Nephron (organoid): ENCODE measurements around the gene C17orf100.

Source experiments
- H3K27ac Mint-ChIP-seq, 3 experiments: 2 replicates each; pipeline ENCODE4 v1.8.0; 2020; ENCODE audit warnings: mixed read lengths in 3 of 3, mild to moderate bottlenecking in 2 of 3, moderate library complexity in 1 of 3
- H3K27me3 Mint-ChIP-seq: 2 replicates; pipeline ENCODE4 v1.8.0; 2021; ENCODE audit warnings: low read depth, mild to moderate bottlenecking, moderate library complexity, mixed read lengths
- H3K36me3 Mint-ChIP-seq: 2 replicates; pipeline ENCODE4 v1.8.0; 2020; ENCODE audit warnings: low read depth, mixed read lengths
- H3K4me1 Mint-ChIP-seq: 2 replicates; pipeline ENCODE4 v1.8.0; 2020; ENCODE audit warnings: mixed read lengths
- H3K4me3 Mint-ChIP-seq, 3 experiments: 2 replicates each; pipeline ENCODE4 v1.8.0; 2020; ENCODE audit warnings: mild to moderate bottlenecking in 3 of 3, mixed read lengths in 3 of 3, moderate library complexity in 2 of 3
- H3K9me3 Mint-ChIP-seq: 2 replicates; pipeline ENCODE4 v1.8.0; 2020; ENCODE audit warnings: mixed read lengths
- TF ChIP-seq, protein P1 (sequence below), 3 experiments: fragments of 200-600 bp; sonication (generic); IDR thresholded peaks; one replicate each; pipeline ENCODE4 v1.5.0; 2021; ENCODE audit warnings: antibody characterized with exemption in 3 of 3; ENCODE audit not compliant: unreplicated experiment in 3 of 3

C17orf100 gene

DNA sequence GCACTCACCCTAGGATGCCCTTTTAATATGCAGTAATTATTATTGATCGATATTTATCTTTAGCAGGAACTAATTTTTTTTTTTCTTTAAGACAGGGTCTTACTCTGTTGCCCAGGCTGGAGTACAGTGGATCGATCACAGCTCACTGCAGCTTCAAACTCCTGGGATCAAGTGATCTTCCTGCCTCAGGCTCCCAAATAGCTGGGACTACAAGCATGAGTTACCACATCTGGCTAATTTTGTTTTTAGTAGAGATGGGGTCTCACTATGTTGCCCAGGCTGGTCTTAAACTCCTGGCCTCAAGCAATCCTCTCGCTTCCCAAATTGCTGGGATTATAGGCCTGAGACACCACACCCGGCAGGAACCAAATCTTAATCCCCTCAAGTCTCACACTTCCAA, 40.3 kb upstream of the C17orf100 start:
- TF ChIP-seq, protein P1, sequence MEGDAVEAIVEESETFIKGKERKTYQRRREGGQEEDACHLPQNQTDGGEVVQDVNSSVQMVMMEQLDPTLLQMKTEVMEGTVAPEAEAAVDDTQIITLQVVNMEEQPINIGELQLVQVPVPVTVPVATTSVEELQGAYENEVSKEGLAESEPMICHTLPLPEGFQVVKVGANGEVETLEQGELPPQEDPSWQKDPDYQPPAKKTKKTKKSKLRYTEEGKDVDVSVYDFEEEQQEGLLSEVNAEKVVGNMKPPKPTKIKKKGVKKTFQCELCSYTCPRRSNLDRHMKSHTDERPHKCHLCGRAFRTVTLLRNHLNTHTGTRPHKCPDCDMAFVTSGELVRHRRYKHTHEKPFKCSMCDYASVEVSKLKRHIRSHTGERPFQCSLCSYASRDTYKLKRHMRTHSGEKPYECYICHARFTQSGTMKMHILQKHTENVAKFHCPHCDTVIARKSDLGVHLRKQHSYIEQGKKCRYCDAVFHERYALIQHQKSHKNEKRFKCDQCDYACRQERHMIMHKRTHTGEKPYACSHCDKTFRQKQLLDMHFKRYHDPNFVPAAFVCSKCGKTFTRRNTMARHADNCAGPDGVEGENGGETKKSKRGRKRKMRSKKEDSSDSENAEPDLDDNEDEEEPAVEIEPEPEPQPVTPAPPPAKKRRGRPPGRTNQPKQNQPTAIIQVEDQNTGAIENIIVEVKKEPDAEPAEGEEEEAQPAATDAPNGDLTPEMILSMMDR (IDR thresholded peaks at IDR 0.05; ENCODE audit: unreplicated experiment in 3 of 3) = no peak
- H3K36me3 Mint-ChIP-seq = peaks cover 70% of the 10 kb centered on the region
- H3K4me3 Mint-ChIP-seq = no peak overlapping the region
- no peaks in the 10 kb centered on the region for H3K4me1 Mint-ChIP-seq
- H3K9me3 Mint-ChIP-seq = no peaks in the 10 kb centered on the region
- H3K27ac Mint-ChIP-seq = no peak overlapping the region
- H3K27me3 Mint-ChIP-seq = no peaks in the 10 kb centered on the region

DNA sequence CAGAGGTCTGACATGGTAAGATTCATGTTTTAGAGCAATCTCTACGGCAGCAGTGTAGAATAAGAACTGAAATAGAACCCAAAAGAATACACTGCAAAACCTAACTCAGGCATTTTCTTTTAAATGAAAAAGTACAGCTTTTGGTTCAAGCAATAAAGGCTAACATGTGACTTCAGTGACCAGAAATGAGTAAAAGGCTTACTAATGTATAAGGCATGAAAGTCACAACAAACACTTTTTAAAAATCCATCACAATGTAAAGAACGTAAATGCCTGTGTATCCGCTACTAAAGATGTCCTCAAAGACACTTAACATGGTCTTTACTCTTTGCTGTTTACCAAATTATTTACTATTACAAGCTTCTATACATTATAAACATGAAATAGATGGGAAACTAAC, 27.6 kb upstream of the C17orf100 start:
- Mint-ChIP-seq H3K27me3 (no peaks in the 10 kb centered on the region), H3K4me3 (no peak overlapping the region), H3K27ac (no peak overlapping the region), H3K4me1 (no peaks in the 10 kb centered on the region), H3K9me3 (no peaks in the 10 kb centered on the region), H3K36me3 (peaks cover 68% of the 10 kb centered on the region)
- TF ChIP-seq, protein P1 (IDR thresholded peaks at IDR 0.05; ENCODE audit: unreplicated experiment in 3 of 3) = no peak

DNA sequence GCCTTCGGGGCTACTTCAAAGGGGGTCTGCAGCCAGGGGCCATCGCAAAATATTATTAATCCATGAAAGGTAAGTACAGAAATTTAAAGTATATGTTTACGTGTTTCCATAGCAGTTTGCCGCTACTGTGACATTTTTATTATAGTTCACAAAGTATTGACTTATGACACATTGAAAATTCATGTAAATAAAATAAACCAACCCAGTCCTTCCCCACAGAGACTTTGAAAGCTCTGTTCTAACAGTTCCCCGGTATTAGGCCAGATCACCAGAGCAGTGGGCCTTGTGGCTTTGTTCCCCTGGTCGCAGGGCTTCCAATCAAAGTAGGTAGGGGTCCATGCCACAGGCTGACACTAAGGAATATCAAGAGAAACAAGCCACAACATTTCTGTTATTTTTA, 24.9 kb upstream of the C17orf100 start:
- H3K9me3 Mint-ChIP-seq = no peaks in the 10 kb centered on the region
- H3K36me3 Mint-ChIP-seq = peaks cover 67% of the 10 kb centered on the region
- no peaks in the 10 kb centered on the region for H3K27me3 Mint-ChIP-seq

DNA sequence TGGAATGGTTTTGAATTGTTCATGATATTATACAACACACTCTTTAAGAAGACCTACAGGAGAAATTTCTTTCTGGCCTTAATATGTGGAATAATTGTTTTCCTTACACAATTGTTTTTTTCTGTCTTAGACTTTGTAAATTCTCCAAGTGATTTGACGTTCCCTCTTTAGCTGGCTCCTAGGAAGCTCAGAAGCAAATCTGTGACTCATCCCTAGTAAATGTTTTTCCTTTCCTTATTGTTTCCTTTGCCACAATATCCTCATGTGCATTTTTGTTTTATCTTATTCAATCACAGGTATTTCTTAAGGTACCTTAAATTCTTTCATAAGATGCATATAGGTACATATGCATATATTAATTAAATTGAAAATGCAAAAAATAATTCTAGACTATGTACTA, 24.5 kb upstream of the C17orf100 start:
- H3K27me3 Mint-ChIP-seq = no peaks in the 10 kb centered on the region
- H3K36me3 Mint-ChIP-seq = peaks cover 68% of the 10 kb centered on the region
- H3K4me1 Mint-ChIP-seq = no peaks in the 10 kb centered on the region
- H3K9me3 Mint-ChIP-seq = no peaks in the 10 kb centered on the region
- TF ChIP-seq, protein P1 (IDR thresholded peaks at IDR 0.05; ENCODE audit: unreplicated experiment in 3 of 3) = no peak
- H3K4me3 Mint-ChIP-seq = no peak overlapping the region
- H3K27ac Mint-ChIP-seq = no peak overlapping the region

More for the DNA sequence above, 24.9 kb upstream of the C17orf100 start:
- no peaks in the 10 kb centered on the region for H3K4me1 Mint-ChIP-seq
- no peak overlapping the region for H3K4me3 Mint-ChIP-seq
- TF ChIP-seq, protein P1 (IDR thresholded peaks at IDR 0.05; ENCODE audit: unreplicated experiment in 3 of 3) = no peak
- no peak overlapping the region for H3K27ac Mint-ChIP-seq

DNA sequence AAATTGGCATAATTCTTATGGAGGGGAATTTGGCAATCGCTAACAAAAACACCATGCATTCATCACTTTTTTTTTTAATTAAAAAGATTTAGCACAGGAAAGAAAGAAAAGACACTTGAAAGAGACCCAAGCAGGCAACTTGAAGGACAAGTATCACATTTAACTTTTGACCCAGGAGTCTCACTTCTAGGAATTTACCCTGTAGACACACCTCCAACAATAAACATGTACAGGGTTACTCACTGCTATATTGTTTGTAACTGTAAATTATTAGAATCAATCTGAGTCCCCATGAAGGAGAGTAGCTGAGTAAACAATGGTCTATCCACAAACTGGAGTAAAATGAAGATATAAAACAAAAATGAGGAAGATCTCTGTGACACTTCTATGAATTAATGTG, 21.2 kb upstream of the C17orf100 start:
- Mint-ChIP-seq H3K9me3 (no peaks in the 10 kb centered on the region), H3K36me3 (peaks cover 76% of the 10 kb centered on the region), H3K27me3 (no peaks in the 10 kb centered on the region), H3K4me1 (no peaks in the 10 kb centered on the region), H3K4me3 (no peak overlapping the region), H3K27ac (no peak overlapping the region)
- TF ChIP-seq, protein P1 (IDR thresholded peaks at IDR 0.05; ENCODE audit: unreplicated experiment in 3 of 3) = no peak

DNA sequence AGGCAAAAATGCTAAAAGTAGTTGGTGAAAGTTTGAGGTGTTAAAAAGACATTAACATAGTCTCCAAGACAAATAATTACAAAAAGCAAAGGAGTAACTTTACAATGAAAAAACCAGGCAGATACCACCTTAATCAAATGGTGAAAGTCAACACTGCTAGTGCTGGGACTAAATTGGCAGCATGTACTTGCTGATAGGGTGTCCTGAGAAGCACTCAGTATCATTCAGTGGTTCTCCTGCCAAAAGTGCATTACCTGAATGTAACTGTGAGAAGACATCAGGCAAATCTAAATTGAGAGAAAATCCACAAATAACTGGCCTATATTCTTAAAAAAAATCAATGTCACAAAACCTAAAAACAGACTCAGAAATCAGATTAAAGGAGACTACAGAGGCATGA, 19.0 kb upstream of the C17orf100 start:
- Mint-ChIP-seq H3K4me1 (no peaks in the 10 kb centered on the region), H3K4me3 (no peak overlapping the region), H3K27ac (no peak overlapping the region), H3K9me3 (no peaks in the 10 kb centered on the region), H3K27me3 (no peaks in the 10 kb centered on the region), H3K36me3 (peaks cover 65% of the 10 kb centered on the region)
- TF ChIP-seq, protein P1 (IDR thresholded peaks at IDR 0.05; ENCODE audit: unreplicated experiment in 3 of 3) = no peak
